ENCODE data around the gene MYMX. TPM values are rescaled to one million over a fixed set of nuclear protein-coding genes. Genes with fewer than 3 reads are reported as not detected.

Gene MYMX
- total RNA-seq, 2 donors from 2014 or later, result not detected

- Histone ChIP-seq H3K36me3 (no peaks in the 10 kb centered on the region), H3K4me1 (replicated peaks) (peaks cover 17% of the 10 kb centered on the region), H3K27ac (peak overlapping the region; percentile 78 to 89), H3K27me3 (replicated peaks; ENCODE audit: insufficient read depth) (no peaks in the 10 kb centered on the region), H3K4me3 (no peak overlapping the region), H3K9me3 (no peaks in the 10 kb centered on the region)
- 84% methylated on average over 2 of the region's 2 CpGs for WGBS
- DNase-seq (ENCODE audit: low spot score), result no peak
- intact Hi-C loops (cut with DNase I), result no loop called here
- TF ChIP-seq POLR2AphosphoS5 (IDR thresholded peaks at IDR 0.05) (no peak), CTCF (IDR thresholded peaks at IDR 0.05) (no peak), POLR2A (IDR thresholded peaks at IDR 0.05) (no peak)
These were observed 5.2 kb downstream of the MYMX start for GRCh38 chr6:44221961-44222335.

- no peaks in the 10 kb centered on the region for H3K27me3 ChIP-seq (replicated peaks; ENCODE audit: insufficient read depth)
- 26% methylated on average over 26 of the region's 26 CpGs for WGBS
These were observed 6.0 kb downstream of the MYMX start for GRCh38 chr6:44222486-44223318.

GRCh38 chr6:44223319-44224028, 6.7 kb downstream of the MYMX start, which contains the start of gene SLC29A1:
Gene SLC29A1, plus strand, starts transcription at chr6:44223595. Its CDS starts 3,719 bp downstream, at chr6:44227314.
- intact Hi-C loops (cut with DNase I), result no loop called here
- Histone ChIP-seq H3K4me1 (replicated peaks) (peaks cover 12% of the 10 kb centered on the region), H3K9me3 (no peaks in the 10 kb centered on the region), H3K36me3 (no peaks in the 10 kb centered on the region), H3K27ac (peak within 1 kb of the TSS; percentile 78 to 89), H3K27me3 (replicated peaks; ENCODE audit: insufficient read depth) (no peaks in the 10 kb centered on the region), H3K4me3 (peak within 1 kb of the TSS; percentile 54 to 55)
- peak; percentile 81 for DNase-seq (ENCODE audit: low spot score)
- peak; percentile 46 for TF ChIP-seq POLR2AphosphoS5 (IDR thresholded peaks at IDR 0.05)
- peak in 1 of 4 experiments; percentile 13 for TF ChIP-seq CTCF (IDR thresholded peaks at IDR 0.05)
- peak; percentile 66 for TF ChIP-seq POLR2A (IDR thresholded peaks at IDR 0.05)
- under 1% methylated on average over 48 of the region's 73 CpGs for WGBS

More at GRCh38 chr6:44222486-44223318, 6.0 kb downstream of the MYMX start:
- Histone ChIP-seq H3K4me3 (peak overlapping the region; percentile 54 to 55), H3K27ac (peak overlapping the region; percentile 78 to 89), H3K4me1 (replicated peaks) (peaks cover 14% of the 10 kb centered on the region), H3K36me3 (no peaks in the 10 kb centered on the region), H3K9me3 (no peaks in the 10 kb centered on the region)
- intact Hi-C loops (cut with DNase I), result no loop called here
- TF ChIP-seq POLR2A (IDR thresholded peaks at IDR 0.05) (no peak), POLR2AphosphoS5 (IDR thresholded peaks at IDR 0.05) (no peak), CTCF (IDR thresholded peaks at IDR 0.05) (no peak)
- no peak for DNase-seq (ENCODE audit: low spot score)

GRCh38 chr6:44224029-44224964, 7.6 kb downstream of the MYMX start:
- TF ChIP-seq POLR2A (IDR thresholded peaks at IDR 0.05), result no peak
- TF ChIP-seq CTCF (IDR thresholded peaks at IDR 0.05), result no peak
- no peak for TF ChIP-seq POLR2AphosphoS5 (IDR thresholded peaks at IDR 0.05)
- H3K27me3 ChIP-seq (replicated peaks; ENCODE audit: insufficient read depth), result no peaks in the 10 kb centered on the region
- 8% methylated on average over 18 of the region's 18 CpGs for WGBS
- no peaks in the 10 kb centered on the region for H3K9me3 ChIP-seq
- peaks cover 12% of the 10 kb centered on the region for H3K4me1 ChIP-seq (replicated peaks)
- intact Hi-C loops (cut with DNase I), result no loop called here
- DNase-seq (ENCODE audit: low spot score), result no peak
- no peaks in the 10 kb centered on the region for H3K36me3 ChIP-seq
- H3K27ac ChIP-seq, result peak overlapping the region; percentile 78 to 89
- peak overlapping the region; percentile 54 to 55 for H3K4me3 ChIP-seq
